Activated CD8-positive, alpha-beta T cell treated with anti-CD3 and anti-CD28 coated beads for 36 hours (primary cell): ENCODE measurements around the gene MMP2. TPM values are rescaled to one million over a fixed set of nuclear protein-coding genes. Genes with fewer than 3 reads are reported as not detected.

Experiments
- ATAC-seq: fragments of 200-7000 bp; cut with Tn5 transposase; one replicate; pipeline ENCODE4 v1.10.0; 2021; ENCODE audit warnings: mild to moderate bottlenecking, moderate library complexity
- CTCF ChIA-PET: fragments of 350-600 bp; sonication (Branson Sonifier 250); formaldehyde crosslinking; loops from one replicate; lab custom pipeline; 2021; ENCODE audit warnings: antibody characterized with exemption; lab: Charles Lee
- POLR2A ChIA-PET: fragments of 350-600 bp; sonication (Branson Sonifier 250); formaldehyde crosslinking; loops from one replicate; lab custom pipeline; 2021; ENCODE audit warnings: antibody characterized with exemption; lab: Charles Lee
- DNase-seq: peaks from one replicate; pipeline ENCODE4 v3.0.0-alpha.2; 2020
- H3K27ac Mint-ChIP-seq: one replicate; pipeline ENCODE4 v1.8.0; 2021; ENCODE audit warnings: mild to moderate bottlenecking, mixed read lengths
- H3K27me3 Mint-ChIP-seq: one replicate; pipeline ENCODE4 v1.8.0; 2021; ENCODE audit warnings: mixed read lengths
- H3K36me3 Mint-ChIP-seq: one replicate; pipeline ENCODE4 v1.8.0; 2021; ENCODE audit warnings: low read depth, mixed read lengths
- H3K4me1 Mint-ChIP-seq: one replicate; pipeline ENCODE4 v1.8.0; 2021; ENCODE audit warnings: low read depth, mixed read lengths
- H3K4me3 Mint-ChIP-seq: one replicate; pipeline ENCODE4 v1.8.0; 2021; ENCODE audit warnings: mild to moderate bottlenecking, moderate library complexity, mixed read lengths
- H3K9me3 Mint-ChIP-seq: one replicate; pipeline ENCODE4 v1.8.0; 2021; ENCODE audit warnings: mixed read lengths
- intact Hi-C: fragments of 100-400 bp; cut with micrococcal nuclease; formaldehyde crosslinking; loops from one replicate; pipeline ENCODE4 v1.10.0; 2022
- total RNA-seq, 2 experiments: library from RNA; stranded (reverse); gene quantifications; one replicate each; pipeline ENCODE4 v1.2.3, GENCODE V29; 2021
- TF ChIP-seq, protein P1 (sequence below): fragments of 200-600 bp; IDR thresholded peaks from one replicate; pipeline ENCODE4 v1.8.0; 2022; ENCODE audit warnings: antibody characterized with exemption, mild to moderate bottlenecking

MMP2 gene
- total RNA-seq, 2 experiments from 2014 or later: not detected

DNA sequence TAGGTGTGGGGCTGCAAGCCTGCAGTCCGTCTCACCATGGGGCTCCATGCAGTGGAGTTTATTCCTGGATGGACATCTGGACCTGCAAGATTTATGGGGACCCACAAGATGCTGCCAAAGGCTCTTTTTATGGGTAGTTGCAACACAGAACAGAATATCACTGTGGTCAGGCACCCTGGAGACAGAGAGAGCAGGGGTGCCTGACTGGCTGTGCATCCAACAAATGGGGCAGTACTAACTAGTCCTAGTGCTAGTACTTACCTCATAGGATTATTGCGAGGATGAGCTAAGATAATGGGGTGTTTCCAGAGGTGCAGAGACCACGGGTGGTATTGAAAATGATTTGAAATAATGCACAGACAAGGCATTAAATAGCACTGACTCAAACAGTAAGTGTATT, 42.4 kb upstream of the MMP2 start:
- H3K4me3 Mint-ChIP-seq: no peak overlapping the region
- no peaks in the 10 kb centered on the region for H3K4me1 Mint-ChIP-seq
- ChIA-PET CTCF (no interaction called here), POLR2A (no interaction called here)
- DNase-seq (no peak), ATAC-seq (no peak)
- intact Hi-C loops: no loop called here
- no peaks in the 10 kb centered on the region for H3K9me3 Mint-ChIP-seq
- H3K27me3 Mint-ChIP-seq: peaks cover 10% of the 10 kb centered on the region
- TF ChIP-seq, protein P1, sequence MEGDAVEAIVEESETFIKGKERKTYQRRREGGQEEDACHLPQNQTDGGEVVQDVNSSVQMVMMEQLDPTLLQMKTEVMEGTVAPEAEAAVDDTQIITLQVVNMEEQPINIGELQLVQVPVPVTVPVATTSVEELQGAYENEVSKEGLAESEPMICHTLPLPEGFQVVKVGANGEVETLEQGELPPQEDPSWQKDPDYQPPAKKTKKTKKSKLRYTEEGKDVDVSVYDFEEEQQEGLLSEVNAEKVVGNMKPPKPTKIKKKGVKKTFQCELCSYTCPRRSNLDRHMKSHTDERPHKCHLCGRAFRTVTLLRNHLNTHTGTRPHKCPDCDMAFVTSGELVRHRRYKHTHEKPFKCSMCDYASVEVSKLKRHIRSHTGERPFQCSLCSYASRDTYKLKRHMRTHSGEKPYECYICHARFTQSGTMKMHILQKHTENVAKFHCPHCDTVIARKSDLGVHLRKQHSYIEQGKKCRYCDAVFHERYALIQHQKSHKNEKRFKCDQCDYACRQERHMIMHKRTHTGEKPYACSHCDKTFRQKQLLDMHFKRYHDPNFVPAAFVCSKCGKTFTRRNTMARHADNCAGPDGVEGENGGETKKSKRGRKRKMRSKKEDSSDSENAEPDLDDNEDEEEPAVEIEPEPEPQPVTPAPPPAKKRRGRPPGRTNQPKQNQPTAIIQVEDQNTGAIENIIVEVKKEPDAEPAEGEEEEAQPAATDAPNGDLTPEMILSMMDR: no peak
- H3K27ac Mint-ChIP-seq: no peak overlapping the region
- H3K36me3 Mint-ChIP-seq: no peaks in the 10 kb centered on the region

DNA sequence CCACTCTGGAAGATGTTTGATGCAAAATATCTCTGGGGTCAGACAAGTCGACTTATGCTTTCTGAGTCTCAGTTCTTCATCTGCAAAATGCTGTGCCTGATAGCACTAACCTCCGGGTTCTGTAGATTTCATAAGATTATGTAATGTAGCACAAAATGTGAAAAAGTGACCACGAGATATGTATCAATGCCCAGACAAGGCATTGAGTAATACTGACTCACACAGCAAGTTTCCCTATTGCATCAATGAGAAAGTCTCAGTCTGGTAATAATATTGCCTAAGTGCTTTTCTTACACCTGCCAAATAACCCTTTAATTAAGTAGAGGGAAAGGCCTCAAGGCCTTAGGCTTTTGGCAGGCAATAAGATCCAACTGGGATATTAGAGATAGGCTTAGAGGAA, 41.4 kb upstream of the MMP2 start:
- intact Hi-C loops: no loop called here
- ATAC-seq: no peak
- TF ChIP-seq, protein P1: no peak

DNA sequence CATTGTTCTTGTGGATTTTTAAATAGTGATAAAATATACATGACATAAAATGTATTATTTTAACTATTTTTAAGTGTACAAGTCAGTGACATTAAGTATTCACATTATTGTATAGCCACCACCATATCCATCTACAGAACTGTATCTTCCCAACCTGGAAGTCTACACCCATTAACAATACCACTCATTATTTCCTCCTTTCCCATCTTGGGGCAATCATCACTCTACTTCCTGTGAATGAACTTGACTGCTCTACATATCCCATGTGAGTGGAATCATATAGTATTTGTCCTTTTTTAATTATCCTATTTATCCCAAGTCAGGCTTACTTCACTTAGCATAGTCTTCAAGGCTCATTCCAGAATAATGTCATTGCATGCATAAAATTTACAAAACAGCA, 40.7 kb upstream of the MMP2 start:
- Mint-ChIP-seq H3K9me3 (no peaks in the 10 kb centered on the region), H3K4me1 (no peaks in the 10 kb centered on the region), H3K27ac (no peak overlapping the region), H3K4me3 (no peak overlapping the region), H3K27me3 (peaks cover 11% of the 10 kb centered on the region), H3K36me3 (no peaks in the 10 kb centered on the region)
- TF ChIP-seq, protein P1: no peak
- ChIA-PET CTCF (no interaction called here), POLR2A (no interaction called here)
- intact Hi-C loops: no loop called here
- no peak for ATAC-seq
- no peak for DNase-seq

More for the DNA sequence above, 41.4 kb upstream of the MMP2 start:
- H3K4me1 Mint-ChIP-seq: no peaks in the 10 kb centered on the region
- no peak for DNase-seq
- ChIA-PET POLR2A (no interaction called here), CTCF (no interaction called here)
- H3K27me3 Mint-ChIP-seq: peaks cover 8% of the 10 kb centered on the region
- no peaks in the 10 kb centered on the region for H3K36me3 Mint-ChIP-seq
- H3K27ac Mint-ChIP-seq: no peak overlapping the region
- H3K4me3 Mint-ChIP-seq: no peak overlapping the region
- no peaks in the 10 kb centered on the region for H3K9me3 Mint-ChIP-seq

DNA sequence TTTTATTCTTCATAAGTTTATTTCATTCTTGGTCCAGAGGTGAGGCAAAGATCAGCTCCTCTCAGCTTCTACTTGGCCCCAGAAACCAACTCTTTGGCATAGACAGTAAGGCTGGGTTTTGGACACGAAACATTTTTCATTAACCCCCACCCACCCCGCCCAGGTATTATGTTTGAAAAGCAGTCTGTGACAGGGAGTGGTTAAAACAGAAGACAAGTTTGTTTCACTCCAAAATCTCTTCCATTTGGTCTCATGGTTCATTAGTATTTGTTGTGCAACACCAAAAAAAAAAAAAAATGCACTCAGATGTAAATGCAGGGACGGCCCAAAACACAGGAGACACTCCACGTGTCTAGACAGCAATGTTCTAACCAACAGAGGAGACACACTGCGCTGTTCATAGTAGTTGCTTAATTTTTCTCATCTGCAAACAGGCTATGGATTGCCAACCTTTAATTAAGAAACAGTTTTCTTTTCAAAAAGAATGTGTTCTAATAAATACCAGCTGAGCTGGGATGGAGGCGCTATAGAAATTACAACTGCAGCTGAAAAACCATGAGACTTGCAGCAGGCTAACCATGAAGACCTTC, 39.8 kb upstream of the MMP2 start:
- peaks cover 14% of the 10 kb centered on the region for H3K27me3 Mint-ChIP-seq
- H3K36me3 Mint-ChIP-seq: no peaks in the 10 kb centered on the region
- ChIA-PET POLR2A (no interaction called here), CTCF (no interaction called here)
- H3K9me3 Mint-ChIP-seq: no peaks in the 10 kb centered on the region
- DNase-seq (no peak), ATAC-seq (no peak)
- H3K4me1 Mint-ChIP-seq: no peaks in the 10 kb centered on the region
- H3K4me3 Mint-ChIP-seq: no peak overlapping the region
- TF ChIP-seq, protein P1: no peak
- intact Hi-C loops: no loop called here
- H3K27ac Mint-ChIP-seq: no peak overlapping the region

DNA sequence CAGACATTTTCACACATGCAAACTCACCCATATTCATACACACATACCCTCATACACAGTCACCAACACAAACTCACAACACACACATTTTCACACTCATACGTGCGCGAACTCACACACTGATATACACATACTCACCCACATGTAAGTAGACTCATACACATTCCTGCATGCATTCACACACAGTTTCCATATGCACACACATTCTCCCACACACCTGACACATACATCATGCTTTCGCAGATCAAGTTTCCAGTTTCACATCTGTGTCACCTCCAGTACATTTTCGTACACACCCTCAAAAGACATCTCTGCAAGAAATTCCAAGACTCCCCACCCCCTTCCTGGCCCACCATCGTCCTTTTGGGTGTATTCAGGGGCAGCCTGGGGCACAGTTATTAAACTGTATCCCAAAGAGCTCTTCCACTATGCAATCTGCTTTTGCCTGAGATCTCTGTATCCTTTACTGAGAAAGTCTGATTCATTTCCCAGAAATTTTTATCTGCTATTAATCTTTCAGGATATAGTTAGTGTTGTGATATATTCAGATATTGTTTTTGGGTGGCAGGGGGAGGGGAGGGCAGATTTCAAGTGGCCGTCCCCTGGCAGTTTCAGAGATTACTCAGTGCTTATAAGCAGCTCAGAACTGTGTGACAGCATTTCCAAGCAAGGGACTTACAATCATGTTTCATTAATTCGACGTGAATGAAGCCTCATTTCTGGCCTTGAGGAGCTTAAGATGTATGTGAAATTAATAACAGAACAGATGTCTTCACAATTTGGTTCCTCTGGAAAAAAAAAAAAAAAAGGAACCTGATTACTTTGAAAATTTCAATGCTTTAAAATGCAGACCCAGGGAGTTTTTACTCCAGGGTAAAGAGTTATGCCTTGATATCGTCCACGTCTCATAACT, 35.3 kb upstream of the MMP2 start:
- ChIA-PET POLR2A (no interaction called here), CTCF (interaction anchor here (0.7 kb wide), 1 partner anchor 100 kb away, joined by 3 read pairs; no protein-coding TSS in a partner anchor)
- ATAC-seq: no peak
- no peak overlapping the region for H3K27ac Mint-ChIP-seq
- DNase-seq: no peak
- no peaks in the 10 kb centered on the region for H3K36me3 Mint-ChIP-seq
- H3K9me3 Mint-ChIP-seq: no peaks in the 10 kb centered on the region
- H3K4me3 Mint-ChIP-seq: no peak overlapping the region
- intact Hi-C loops: no loop called here
- H3K27me3 Mint-ChIP-seq: peaks cover 8% of the 10 kb centered on the region
- H3K4me1 Mint-ChIP-seq: no peaks in the 10 kb centered on the region
- TF ChIP-seq, protein P1: no peak
